ENCODE data around the gene ADRB2.

ADRB2 gene

DNA sequence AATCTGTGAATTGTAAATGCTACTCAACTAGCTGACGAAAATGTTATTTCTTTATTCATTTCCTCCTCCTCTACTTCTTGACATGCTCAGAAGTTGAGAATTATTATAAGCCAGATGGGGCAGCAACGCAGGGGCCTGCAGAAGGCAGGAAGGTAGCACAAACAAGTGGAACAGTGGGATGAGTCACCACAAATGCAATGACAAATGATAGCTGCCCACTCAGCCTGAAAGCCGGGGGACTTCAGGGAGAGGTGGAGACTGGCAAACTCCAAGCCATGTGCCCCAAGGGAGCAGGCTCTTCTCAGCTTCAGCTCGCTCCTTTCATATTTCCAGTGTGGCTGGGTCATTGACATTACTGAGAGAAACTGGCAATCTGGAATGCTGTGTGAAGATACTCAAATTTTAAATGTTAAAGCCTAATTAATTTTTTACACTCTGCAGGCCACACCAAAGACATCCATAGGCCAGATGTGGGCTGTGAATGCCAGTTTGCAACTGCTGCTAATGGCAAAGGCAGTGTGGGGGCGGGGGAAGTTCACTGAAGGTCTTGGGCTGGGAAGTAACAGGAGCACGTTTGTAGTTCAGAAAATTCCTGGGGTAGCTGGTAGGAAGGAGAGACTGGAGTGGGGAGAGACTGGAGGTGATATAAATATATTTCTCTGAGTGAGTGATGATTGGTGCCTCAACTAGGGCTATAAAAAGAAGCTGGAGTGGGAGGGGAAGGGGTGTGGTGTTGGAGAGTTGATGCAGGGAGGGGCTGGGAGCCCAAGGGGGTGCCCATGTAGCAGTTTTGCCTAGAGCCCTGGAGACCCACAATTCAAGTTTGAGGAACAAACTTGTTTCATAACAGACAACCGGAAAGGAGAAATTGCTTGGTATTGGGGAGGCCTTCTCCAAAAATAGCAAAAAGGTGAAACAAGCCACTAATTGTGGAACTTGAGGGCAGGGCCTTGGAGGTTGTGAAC lies 20.8 kb upstream of the ADRB2 start:
- DNase-seq (ENCODE audit: low read depth in 2 of 2), result peak in 1 of 2 donors; percentile 28

DNA sequence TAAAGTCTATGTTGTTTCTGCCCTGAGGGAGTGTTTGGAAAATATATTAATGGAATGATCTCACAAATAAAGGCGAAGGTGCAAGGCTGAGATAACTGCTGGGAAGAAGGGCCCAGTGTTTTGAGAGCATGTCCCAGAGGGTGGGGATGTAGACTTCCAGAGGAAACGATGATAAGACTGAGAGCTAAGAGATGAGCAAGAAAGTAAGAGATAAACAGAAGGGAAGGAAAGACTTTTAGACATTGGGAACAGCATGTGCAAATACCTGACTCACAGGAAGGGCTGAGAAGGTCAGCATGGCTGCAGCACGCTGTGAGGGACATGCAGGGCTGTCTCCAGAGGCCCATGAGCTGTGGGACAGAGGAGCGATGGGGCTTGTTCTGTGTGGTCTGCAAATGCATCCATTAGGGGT lies 19.9 kb upstream of the ADRB2 start:
- DNase-seq (ENCODE audit: low read depth in 2 of 2), result no peak

DNA sequence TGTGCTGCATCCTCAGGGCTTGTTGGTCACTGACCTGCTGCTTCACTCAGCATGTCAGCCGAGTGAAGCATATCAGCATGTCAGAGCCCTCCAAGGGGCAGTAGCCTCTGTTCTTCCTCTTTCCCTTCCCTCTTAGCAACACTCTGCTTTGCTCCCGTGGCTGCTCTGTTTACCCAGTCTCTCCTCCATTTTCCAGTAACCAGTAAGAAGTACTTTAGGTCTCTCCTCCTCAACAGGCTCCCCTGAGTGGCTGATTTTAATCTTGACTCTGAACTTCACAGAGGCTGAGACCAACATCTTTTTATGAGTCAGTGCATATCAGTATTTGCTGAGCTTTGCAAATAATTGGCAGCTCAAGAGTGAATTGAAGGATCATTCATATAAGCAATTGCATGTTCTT lies 18.6 kb upstream of the ADRB2 start:
- no peak for DNase-seq (ENCODE audit: low read depth in 2 of 2)

DNA sequence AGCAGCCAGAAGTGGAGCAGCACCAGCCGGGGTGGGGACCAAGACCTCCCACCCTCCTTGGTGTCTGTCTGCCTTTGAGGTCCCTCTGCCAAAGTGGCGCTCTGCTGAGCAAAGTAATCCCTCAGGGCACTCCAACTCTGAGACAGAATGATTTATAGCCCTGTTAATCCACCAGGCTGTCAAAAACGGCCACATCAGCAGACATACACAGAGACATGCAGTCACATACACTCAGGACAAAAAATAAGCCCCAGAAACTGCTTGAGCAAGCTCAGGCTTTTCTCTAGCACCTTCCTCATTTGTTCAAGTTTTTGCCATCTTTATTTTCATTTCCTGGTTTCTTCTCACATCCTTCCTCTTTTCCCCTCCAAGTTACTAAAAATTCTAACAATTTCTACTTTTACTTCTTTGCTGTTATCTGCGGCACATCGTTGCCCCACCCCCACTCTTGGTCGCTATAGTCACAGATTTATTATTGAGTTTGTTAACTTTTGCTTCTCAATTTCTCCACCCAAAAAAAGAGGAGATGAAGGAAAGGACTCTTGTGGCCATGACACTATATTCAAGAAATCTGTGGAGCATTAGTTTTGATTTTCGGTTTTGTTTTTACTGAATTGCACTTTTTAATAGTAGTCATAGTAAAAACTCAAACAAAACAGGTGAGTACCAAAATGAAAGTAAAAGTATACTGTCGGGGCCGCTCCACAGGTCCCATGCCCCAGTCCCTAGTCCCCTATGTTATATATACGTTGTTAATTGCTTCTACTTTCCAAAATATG lies 17.4 kb upstream of the ADRB2 start:
- no peak for DNase-seq (ENCODE audit: low read depth in 2 of 2)

DNA sequence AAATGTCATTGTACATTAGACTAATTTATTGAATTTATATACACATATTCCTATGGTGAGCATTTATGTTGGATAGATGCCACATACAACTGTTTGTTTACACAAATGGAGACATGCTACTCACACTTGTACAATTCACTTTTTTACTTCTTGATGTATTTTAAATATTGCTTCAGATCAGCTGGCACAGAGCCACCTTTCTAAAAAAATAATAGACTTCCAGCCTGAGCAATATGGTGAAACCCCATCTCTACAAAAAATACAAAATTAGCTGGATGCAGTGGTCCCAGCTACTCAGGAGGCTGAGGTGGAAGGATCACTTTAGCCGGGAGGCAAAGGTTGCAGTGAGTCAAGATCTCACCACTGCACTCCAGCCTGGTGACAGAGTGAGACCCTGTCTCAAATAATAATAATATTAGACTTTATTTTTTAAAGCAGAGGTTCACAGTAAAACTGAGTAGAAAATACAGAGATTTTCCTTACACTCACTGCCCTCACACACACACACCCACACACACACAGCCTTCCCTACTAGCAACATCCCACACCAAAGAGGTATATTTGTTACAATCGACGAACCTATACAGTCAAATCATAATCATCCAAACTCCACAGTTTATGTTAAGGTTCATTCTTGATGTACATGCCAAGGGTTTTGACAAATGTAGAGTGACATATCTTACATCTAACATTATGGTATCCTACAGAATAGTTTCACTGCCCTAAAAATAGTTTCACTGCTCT lies 16.5 kb upstream of the ADRB2 start:
- DNase-seq (ENCODE audit: low read depth in 2 of 2), result no peak

DNA sequence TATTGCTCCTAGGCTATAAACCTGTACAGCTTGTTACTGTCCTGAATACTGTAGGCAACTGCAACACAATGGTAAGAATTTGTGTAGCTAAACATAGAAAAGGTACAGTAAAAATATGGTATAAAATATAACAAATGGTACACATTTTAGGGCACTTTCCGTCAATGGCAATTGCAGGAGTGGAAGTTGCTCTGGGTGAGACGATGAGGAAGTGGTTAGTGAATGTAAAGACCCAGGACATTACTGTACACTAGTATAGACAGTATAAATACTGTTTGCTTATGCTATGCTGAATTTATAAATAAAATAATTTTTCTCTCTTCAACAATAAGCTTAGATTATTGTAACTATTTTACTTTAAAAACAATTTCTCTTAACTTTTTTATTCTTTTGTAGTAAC lies 15.6 kb upstream of the ADRB2 start:
- DNase-seq (ENCODE audit: low read depth in 2 of 2), result no peak

DNA sequence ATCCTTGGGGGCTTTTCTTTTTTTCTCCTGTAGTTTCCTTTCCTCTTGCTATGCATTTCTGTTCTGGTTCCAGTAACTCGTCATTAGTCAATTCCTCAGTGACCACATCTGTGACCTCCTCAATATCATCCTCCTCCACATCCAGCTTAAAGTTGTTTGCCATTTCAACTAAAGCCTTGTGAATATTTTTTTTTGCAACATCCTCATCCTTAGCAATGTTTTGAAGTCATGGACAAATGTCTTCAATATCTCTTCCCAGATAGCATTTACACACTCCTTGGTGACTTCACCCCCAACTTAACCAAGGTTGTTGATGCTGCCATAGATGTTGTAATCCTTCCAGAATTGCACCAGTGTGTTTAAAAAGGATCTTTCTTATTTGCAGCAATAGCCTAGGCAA lies 14.7 kb upstream of the ADRB2 start:
- no peak for DNase-seq (ENCODE audit: low read depth in 2 of 2)

DNA sequence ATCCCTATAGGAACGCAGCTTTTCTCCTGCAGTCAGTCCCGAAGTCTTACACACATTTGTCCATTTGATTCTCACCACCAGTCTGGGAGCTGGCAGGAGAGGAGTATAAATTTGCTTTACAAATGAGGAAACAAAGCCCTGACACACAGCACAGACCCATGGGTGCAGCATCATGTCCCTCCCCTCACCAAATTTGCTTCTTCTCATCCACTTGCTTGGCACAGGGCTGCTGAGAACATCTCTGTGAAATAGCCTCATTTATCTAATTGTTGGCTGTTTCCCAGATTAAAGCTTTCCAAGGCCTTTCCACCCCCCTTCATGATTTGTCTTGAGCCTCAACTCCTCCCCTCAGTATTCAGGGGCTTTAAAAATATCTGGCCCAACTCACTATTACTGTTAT lies 11.3 kb upstream of the ADRB2 start:
- no peak for DNase-seq (ENCODE audit: low read depth in 2 of 2)

DNA sequence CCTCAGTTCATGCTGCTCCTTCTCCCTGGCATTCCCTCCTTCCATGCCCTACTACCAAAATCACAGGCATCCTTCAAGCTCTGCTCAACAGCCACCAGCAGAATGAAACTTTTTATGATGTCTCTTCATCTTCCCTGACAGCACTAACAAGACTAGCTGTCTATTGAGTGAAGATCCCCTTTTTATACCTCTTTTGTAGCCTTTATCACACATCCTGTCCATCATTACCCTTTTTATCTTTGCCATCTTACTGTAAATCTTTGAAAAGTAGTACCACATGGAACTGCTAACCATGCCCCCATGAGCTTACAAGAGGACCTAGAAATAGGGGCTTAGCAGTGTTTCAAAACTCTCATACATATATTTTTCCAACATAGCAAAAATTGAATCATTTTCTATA lies 10.8 kb upstream of the ADRB2 start:
- no peak for DNase-seq (ENCODE audit: low read depth in 2 of 2)

DNA sequence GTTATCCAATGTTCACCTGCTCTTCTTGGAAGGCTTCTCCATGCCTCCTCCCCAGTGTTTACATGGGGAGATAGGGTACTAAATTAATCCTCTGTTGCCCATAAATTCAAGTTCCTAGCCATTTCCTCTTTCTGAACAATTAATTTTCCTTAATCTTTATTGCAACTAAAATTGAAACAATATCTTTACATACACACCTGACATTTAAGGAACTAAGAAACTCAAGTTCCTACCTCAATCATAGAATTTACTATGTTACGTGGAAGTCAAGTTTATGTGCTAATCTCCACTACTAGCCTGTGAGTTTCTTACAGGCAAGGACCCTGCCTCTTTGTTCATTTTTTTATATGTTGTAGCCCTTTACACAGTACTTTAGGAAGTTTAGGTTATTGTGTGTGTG lies 10.1 kb upstream of the ADRB2 start:
- DNase-seq (ENCODE audit: low read depth in 2 of 2), result no peak

DNA sequence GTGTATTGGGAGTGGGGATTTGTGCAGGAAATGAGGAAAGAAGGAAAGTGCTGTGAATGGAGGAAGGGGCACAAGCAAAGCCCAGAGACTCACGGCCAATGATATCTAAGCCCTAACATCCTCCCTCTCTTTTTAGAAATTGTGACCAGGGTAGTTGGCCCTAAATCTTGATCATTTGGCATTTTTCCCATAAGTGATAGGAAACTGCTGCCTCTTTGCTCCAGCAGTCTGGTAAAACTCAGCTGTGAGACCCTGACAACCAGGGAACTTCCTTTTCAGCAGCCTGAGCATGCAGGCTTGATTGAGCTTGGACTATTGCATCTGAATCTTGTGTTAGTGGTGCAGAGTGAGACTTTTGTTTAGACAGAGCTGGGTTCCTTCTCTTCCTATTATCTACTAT lies 9.6 kb upstream of the ADRB2 start:
- no peak for DNase-seq (ENCODE audit: low read depth in 2 of 2)

DNA sequence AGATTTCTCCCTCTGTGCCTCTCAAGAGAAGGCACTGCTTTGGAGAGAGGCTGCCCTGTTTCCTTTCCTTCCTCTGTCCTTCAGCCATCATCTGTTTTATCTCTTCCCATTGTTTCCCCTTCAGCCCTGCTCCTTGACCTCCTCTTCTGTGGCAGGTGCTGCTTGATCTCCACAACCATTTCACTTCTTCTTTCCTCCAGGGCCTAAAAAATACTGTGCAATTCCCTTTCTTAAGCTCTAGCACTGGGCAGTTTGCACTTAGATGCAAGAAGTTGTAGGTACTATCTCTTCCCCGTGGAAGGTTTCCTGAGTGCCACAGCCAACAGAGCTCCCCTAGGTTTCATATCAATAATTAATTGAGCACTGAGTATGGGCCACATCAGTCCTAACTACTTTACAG lies 8.8 kb upstream of the ADRB2 start:
- no peak for DNase-seq (ENCODE audit: low read depth in 2 of 2)

DNA sequence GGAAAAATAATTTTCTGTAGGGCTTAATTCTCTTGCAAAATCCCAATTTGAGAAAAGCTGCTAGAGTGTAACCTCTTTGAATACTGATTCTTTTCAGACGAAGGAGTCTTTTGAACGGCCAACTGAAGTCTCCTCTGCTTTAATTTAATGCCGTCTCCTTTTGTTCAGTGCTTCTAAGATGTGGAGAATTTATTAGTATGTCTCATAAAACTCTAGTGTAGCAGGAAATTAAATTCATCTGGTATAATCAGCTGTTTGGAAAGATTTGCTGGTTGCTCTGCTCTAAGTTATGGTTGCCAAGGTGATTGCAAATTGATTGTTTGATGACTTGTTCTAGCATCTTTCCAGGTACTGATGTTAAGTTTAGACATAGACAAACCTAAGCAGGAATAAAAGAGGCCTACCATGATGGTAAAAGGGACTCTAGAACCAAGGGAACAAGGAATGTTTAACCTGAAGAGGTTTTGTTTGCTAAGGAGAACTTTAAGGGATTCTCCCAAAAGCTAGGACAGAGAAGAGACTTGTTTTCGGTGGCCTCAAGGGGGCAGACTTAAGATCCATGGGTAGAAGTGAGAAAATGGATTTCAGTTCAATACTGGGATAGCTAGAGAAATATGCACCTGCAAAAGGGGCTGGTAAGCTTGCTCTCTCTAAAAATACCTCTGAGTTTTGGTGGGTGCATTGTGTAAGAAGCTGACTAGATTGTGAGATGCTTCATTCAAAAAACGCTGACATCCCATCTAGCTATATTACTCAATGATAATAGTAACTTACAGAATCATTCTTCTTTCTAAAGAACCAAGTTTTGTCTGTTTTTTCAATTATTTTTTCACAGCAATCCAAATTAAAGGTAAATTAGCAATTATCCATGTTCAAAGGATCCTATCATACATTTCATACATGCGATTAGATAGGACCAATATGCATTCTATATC lies 5.7 kb upstream of the ADRB2 start:
- no peak for DNase-seq (ENCODE audit: low read depth in 2 of 2)

DNA sequence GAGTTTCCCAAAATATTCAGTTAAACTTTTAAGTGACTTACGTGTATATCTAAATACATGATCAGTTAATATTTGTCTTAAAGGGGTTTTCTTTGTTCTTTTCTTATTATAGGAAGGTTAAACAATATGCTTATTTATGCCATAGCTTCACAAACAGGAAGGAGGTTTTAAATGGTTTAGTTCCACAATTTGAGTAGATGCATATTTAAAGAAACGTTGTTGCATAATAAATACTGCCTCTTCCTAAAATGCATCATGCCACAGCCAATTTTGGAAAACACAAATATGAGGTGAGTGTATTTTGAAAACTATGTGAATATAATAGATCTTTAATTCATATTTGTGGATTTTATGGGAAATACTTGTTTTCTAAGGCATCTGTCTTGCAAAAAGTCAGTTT lies 2.5 kb upstream of the ADRB2 start:
- DNase-seq (ENCODE audit: low read depth in 2 of 2), result no peak

DNA sequence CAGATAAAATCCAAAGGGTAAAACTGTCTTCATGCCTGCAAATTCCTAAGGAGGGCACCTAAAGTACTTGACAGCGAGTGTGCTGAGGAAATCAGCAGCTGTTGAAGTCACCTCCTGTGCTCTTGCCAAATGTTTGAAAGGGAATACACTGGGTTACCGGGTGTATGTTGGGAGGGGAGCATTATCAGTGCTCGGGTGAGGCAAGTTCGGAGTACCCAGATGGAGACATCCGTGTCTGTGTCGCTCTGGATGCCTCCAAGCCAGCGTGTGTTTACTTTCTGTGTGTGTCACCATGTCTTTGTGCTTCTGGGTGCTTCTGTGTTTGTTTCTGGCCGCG lies 727 bp upstream of the ADRB2 start:
- DNase-seq (ENCODE audit: low read depth in 2 of 2), result no peak

DNA sequence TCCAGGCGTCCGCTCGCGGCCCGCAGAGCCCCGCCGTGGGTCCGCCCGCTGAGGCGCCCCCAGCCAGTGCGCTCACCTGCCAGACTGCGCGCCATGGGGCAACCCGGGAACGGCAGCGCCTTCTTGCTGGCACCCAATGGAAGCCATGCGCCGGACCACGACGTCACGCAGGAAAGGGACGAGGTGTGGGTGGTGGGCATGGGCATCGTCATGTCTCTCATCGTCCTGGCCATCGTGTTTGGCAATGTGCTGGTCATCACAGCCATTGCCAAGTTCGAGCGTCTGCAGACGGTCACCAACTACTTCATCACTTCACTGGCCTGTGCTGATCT lies 294 bp downstream of the ADRB2 start:
- no peak for DNase-seq (ENCODE audit: low read depth in 2 of 2)

DNA sequence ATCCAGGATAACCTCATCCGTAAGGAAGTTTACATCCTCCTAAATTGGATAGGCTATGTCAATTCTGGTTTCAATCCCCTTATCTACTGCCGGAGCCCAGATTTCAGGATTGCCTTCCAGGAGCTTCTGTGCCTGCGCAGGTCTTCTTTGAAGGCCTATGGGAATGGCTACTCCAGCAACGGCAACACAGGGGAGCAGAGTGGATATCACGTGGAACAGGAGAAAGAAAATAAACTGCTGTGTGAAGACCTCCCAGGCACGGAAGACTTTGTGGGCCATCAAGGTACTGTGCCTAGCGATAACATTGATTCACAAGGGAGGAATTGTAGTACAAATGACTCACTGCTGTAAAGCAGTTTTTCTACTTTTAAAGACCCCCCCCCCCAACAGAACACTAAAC lies 1.3 kb downstream of the ADRB2 start:
- no peak for DNase-seq (ENCODE audit: low read depth in 2 of 2)

DNA sequence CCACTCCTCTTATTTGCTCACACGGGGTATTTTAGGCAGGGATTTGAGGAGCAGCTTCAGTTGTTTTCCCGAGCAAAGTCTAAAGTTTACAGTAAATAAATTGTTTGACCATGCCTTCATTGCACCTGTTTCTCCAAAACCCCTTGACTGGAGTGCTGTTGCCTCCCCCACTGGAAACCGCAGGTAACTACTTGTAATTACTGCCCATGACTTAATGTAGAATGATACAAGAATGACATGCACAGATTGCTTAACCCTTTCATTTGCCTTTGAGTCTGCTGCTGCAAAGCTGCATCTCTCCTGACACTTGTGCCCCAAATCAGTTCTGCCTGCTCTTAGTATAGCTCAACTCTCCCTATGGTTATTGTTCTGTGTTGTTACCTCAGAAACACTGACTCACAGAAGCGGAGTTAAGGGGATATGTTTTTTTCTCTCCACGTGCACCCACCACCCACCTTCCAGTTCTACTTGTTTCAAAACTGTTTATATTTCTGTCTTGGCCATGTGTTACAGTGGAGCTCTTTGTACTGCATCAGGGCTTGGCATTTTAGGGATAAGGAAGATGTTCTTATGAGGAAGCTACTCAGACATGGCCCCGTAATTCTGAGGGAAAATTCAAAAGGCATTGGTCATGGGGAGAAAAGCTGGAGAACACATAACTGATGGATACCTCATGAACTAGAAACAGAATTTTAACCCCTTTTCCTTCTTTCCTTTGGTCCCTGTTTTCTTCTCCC lies 2.3 kb downstream of the ADRB2 start:
- no peak for DNase-seq (ENCODE audit: low read depth in 2 of 2)

DNA sequence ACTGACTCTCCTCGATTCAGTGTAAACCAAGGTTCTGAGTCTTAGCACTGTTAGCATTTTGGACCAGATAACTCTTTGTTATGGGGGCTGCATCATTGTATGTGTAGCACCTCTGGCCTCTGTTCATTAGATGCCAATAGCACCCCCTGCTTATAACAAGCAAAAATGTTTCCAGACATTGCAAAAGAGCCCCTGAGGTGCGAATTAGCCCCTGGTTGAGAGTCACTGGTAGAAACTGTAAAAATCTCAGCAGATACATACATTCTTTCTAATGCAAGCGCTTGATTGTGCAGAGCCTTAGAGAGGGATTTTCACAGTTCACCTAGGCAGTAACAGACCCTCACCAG lies 2.8 kb downstream of the ADRB2 start:
- DNase-seq (ENCODE audit: low read depth in 2 of 2), result no peak

DNA sequence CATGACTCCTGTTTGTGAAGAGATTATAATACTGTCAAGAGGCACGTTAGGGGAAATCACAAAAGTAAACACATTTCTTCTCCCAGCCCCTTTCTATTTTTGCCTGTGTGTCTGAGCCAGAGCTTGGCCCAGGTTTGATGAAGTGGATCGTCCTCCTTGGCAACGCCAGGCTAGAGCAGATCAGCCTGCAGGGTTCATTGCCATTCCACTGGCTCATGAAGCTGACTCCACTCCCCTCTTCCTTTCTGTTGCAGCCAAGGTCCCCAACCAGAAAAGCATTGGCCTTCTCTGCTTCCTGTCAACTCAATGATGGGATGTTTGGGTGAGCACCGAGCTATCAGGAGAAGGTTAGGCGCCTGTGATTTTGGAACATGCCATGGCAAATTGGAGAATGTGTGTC lies 3.3 kb downstream of the ADRB2 start:
- DNase-seq (ENCODE audit: low read depth in 2 of 2), result no peak

DNA sequence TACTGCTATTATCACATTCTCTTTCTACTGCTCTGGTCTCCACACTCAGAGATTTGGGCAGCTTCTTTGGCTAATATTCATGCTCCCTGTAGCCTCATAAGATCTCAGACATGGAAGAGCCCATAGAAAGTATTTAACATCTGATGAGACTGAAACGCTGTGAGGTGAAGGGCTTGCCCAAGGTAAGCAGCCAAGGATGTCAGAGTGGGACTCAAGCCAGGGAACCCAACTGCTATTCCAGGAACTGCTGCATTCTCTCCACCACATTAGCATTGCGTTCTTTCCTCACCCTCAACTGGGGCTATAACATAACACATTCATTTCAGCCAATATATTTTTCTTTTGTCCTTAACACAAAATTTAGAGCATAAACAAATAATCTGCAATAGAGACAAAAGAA lies 3.8 kb downstream of the ADRB2 start:
- DNase-seq (ENCODE audit: low read depth in 2 of 2), result no peak
